Measurements from ENCODE around the gene ZNF844.

Gene ZNF844

GRCh38 chr19:12064590-12065538, at the start of gene ZNF844:
TSS of gene ZNF844 (plus strand) at chr19:12064731. CDS start at chr19:12064874, 143 bp downstream.
- Histone ChIP-seq H3K9me3 (ENCODE audit: control insufficient read depth, insufficient read depth, low read length) (no peaks in the 10 kb centered on the region), H3K4me1 (ENCODE audit: insufficient read depth, low read length) (no peaks in the 10 kb centered on the region), H3K9ac (ENCODE audit: low read depth, low read length) (peak within 1 kb of the TSS; percentile 47), H3K36me3 (ENCODE audit: insufficient read depth, low read length) (no peaks in the 10 kb centered on the region)

DNA sequence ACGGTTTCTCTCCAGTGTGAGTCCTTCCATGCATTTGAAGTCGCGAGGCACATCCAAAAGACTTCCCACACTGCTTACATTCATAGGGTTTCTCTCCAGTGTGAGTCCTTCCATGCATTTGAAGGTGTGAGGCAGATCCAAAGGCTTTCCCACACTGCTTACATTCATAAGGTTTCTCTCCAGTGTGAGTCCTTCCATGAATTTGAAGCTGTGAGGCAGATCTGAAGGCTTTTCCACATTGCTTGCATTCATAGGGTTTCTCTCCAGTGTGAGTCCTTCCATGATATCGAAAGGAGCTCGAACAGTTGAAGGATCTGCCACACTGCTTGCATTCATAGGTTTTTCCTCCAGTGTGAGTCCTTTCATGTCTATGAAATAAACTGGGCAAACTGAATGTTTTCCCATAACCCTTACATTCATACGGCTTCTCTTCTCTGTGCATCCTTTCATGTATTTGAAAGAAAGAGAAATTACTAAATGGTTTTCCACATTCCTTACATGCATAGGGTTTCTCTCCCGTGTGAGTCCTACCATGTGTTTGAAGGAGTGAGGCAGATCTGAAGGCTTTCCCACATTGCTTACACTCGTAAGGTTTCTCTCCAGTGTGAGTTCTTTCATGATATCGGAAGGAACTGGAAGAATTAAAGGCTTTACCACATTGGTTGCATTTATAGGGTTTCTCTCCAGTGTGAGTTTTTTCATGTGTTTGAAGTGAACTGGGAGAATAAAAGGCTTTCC, 49.3 kb upstream of the ZNF844 start:
- Histone ChIP-seq H3K4me1 (ENCODE audit: insufficient read depth, low read length) (no peaks in the 10 kb centered on the region), H3K9ac (ENCODE audit: low read depth, low read length) (no peak overlapping the region), H3K9me3 (ENCODE audit: control insufficient read depth, insufficient read depth, low read length) (peaks cover 3% of the 10 kb centered on the region), H3K36me3 (ENCODE audit: insufficient read depth, low read length) (no peaks in the 10 kb centered on the region; the same call in 1 of the 2 replicates)

- Histone ChIP-seq H3K9me3 (ENCODE audit: control insufficient read depth, insufficient read depth, low read length) (peaks cover 3% of the 10 kb centered on the region), H3K9ac (ENCODE audit: low read depth, low read length) (no peak overlapping the region), H3K4me1 (ENCODE audit: insufficient read depth, low read length) (no peaks in the 10 kb centered on the region), H3K36me3 (ENCODE audit: insufficient read depth, low read length) (no peaks in the 10 kb centered on the region; the same call in 1 of the 2 replicates)
Measured at GRCh38 chr19:12015753-12016116, 48.8 kb upstream of the ZNF844 start.

- H3K36me3 ChIP-seq (ENCODE audit: insufficient read depth, low read length), result no peaks in the 10 kb centered on the region
- H3K9me3 ChIP-seq (ENCODE audit: control insufficient read depth, insufficient read depth, low read length), result no peaks in the 10 kb centered on the region
- no peaks in the 10 kb centered on the region for H3K4me1 ChIP-seq (ENCODE audit: insufficient read depth, low read length)
- H3K9ac ChIP-seq (ENCODE audit: low read depth, low read length), result no peak overlapping the region
Measured at GRCh38 chr19:12034198-12034597, 30.3 kb upstream of the ZNF844 start.

DNA sequence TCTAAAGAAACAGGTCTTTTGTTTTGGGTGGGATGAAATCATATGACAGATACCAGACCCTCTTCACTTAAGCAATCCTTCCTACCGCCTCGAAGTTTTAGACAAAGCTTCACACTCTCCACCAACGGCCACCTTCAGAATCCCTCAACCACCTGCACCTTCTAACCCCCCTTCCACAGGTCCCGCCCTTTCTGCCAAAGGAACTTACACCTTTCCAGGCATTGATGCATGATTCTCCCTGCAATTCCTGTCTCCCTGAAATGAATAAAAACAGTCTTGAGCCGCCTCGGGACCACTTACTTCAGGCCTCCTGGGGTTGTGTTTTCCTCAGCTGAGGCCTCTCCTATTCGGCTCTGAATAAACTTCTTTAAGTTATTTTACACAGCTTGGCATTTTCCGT, 29.9 kb upstream of the ZNF844 start:
- Histone ChIP-seq H3K4me1 (ENCODE audit: insufficient read depth, low read length) (no peaks in the 10 kb centered on the region), H3K9me3 (ENCODE audit: control insufficient read depth, insufficient read depth, low read length) (no peaks in the 10 kb centered on the region), H3K36me3 (ENCODE audit: insufficient read depth, low read length) (no peaks in the 10 kb centered on the region), H3K9ac (ENCODE audit: low read depth, low read length) (no peak overlapping the region)

GRCh38 chr19:12035220-12036172, 29.0 kb upstream of the ZNF844 start, which contains the start of gene ZNF433:
TSS of gene ZNF433 (minus strand) at chr19:12035679. CDS start at chr19:12035539, 140 bp downstream.
- Histone ChIP-seq H3K9ac (ENCODE audit: low read depth, low read length) (peak within 1 kb of the TSS; percentile 28), H3K36me3 (ENCODE audit: insufficient read depth, low read length) (no peaks in the 10 kb centered on the region)

GRCh38 chr19:12042893-12043292, 21.6 kb upstream of the ZNF844 start:
- Histone ChIP-seq H3K4me1 (ENCODE audit: insufficient read depth, low read length) (no peaks in the 10 kb centered on the region), H3K9me3 (ENCODE audit: control insufficient read depth, insufficient read depth, low read length) (peaks cover 12% of the 10 kb centered on the region), H3K36me3 (ENCODE audit: insufficient read depth, low read length) (no peaks in the 10 kb centered on the region), H3K9ac (ENCODE audit: low read depth, low read length) (no peak overlapping the region)

More at GRCh38 chr19:12035220-12036172, 29.0 kb upstream of the ZNF844 start, which contains the start of gene ZNF433:
- no peaks in the 10 kb centered on the region for H3K4me1 ChIP-seq (ENCODE audit: insufficient read depth, low read length)
- H3K9me3 ChIP-seq (ENCODE audit: control insufficient read depth, insufficient read depth, low read length), result no peaks in the 10 kb centered on the region

DNA sequence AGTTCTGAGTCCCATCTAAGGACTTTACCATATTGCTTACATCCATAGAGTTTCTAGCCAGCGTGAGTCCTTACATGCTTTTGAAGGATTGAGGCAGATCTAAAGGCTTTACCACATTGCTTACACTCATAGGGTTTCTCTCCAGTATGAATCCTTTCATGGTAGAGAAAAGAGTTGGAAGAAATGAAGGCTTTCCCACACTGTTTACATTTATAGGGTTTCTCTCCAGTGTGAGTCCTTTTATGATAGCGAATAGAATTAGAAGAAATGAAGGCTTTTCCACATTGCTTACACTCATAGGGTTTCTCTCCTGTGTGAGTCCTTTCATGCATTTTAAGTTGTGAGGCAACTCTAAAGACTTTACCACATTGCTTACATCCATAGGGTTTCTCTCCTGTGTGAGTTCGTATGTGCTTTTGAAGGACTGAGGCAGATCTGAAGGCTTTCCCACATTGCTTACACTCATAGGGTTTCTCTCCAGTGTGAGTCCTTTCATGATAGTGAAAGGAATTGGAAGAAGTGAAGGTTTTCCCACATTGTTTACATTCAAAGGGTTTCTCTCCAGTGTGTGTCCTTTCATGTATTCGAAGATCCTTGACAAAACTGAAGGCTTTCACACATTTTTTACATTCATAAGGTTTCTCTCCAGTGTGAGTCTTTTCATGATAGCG, 20.6 kb upstream of the ZNF844 start:
- peaks cover 12% of the 10 kb centered on the region for H3K9me3 ChIP-seq (ENCODE audit: control insufficient read depth, insufficient read depth, low read length)
- no peaks in the 10 kb centered on the region for H3K4me1 ChIP-seq (ENCODE audit: insufficient read depth, low read length)
- H3K36me3 ChIP-seq (ENCODE audit: insufficient read depth, low read length), result no peaks in the 10 kb centered on the region
- no peak overlapping the region for H3K9ac ChIP-seq (ENCODE audit: low read depth, low read length)

DNA sequence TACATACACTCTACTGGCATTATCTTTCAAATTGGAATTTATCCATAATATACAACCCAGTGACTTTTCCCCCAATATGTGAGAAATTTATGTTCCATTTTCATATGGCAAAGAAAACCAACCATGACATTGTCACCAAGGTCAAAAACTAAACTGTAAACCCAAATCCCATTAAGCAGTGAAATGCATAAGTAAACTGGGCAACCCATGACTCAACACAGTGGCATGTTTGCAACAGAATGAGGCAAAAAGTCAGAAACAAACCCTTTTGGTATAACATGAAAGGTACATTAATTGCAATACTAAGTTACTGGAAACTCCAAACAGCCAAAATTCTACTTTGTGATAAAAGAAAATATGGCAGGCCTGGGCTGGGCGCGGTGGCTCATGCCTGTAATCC, 16.7 kb upstream of the ZNF844 start:
- H3K9me3 ChIP-seq (ENCODE audit: control insufficient read depth, insufficient read depth, low read length), result peaks cover 12% of the 10 kb centered on the region
- H3K9ac ChIP-seq (ENCODE audit: low read depth, low read length), result no peak overlapping the region
- no peaks in the 10 kb centered on the region for H3K36me3 ChIP-seq (ENCODE audit: insufficient read depth, low read length)
- no peaks in the 10 kb centered on the region for H3K4me1 ChIP-seq (ENCODE audit: insufficient read depth, low read length)

DNA sequence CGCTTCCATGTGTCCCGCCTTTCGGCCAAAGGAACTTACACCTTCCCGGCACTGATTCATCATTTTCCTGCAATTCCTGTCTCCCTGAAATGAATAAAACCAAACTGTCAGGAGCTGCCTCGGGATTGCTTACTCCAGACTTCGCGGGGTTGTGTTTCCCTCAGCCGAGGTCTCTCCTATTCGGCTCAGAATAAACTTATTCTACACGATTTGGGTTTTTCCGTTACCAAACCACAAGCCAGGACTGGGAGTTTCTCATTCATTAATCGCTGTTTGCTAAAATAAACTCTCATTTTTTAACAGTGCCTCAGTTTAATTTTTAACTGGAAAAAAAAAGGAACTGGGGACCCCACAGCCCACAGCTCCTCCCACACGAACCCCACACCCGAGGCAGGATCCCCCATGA, 12.4 kb upstream of the ZNF844 start:
- Histone ChIP-seq H3K4me1 (ENCODE audit: insufficient read depth, low read length) (no peaks in the 10 kb centered on the region), H3K9ac (ENCODE audit: low read depth, low read length) (peak overlapping the region; percentile 42), H3K36me3 (ENCODE audit: insufficient read depth, low read length) (no peaks in the 10 kb centered on the region), H3K9me3 (ENCODE audit: control insufficient read depth, insufficient read depth, low read length) (no peaks in the 10 kb centered on the region)

GRCh38 chr19:12052497-12053169, 11.9 kb upstream of the ZNF844 start, which contains the start of gene ZNF878:
TSS of gene ZNF878 (minus strand) at chr19:12052961. CDS start at chr19:12052801, 160 bp downstream.
- Histone ChIP-seq H3K4me1 (ENCODE audit: insufficient read depth, low read length) (no peaks in the 10 kb centered on the region), H3K9ac (ENCODE audit: low read depth, low read length) (peak within 1 kb of the TSS; percentile 42), H3K9me3 (ENCODE audit: control insufficient read depth, insufficient read depth, low read length) (no peaks in the 10 kb centered on the region)

GRCh38 chr19:12055784-12056183, 8.7 kb upstream of the ZNF844 start:
- H3K4me1 ChIP-seq (ENCODE audit: insufficient read depth, low read length), result no peaks in the 10 kb centered on the region
- H3K36me3 ChIP-seq (ENCODE audit: insufficient read depth, low read length), result no peaks in the 10 kb centered on the region
- H3K9me3 ChIP-seq (ENCODE audit: control insufficient read depth, insufficient read depth, low read length), result no peaks in the 10 kb centered on the region
- H3K9ac ChIP-seq (ENCODE audit: low read depth, low read length), result no peak overlapping the region

More at GRCh38 chr19:12052497-12053169, 11.9 kb upstream of the ZNF844 start, which contains the start of gene ZNF878:
- H3K36me3 ChIP-seq (ENCODE audit: insufficient read depth, low read length), result no peaks in the 10 kb centered on the region

All from ES-I3 (cell line).